Hindlimb muscle (tissue), 1 donor: ENCODE data around the gene PPME1. TPM values are rescaled to one million over a fixed set of nuclear protein-coding genes. Genes with fewer than 3 reads are reported as not detected.

Experiments used
- DNase-seq: peaks from one replicate; pipeline ENCODE4 v3.0.0-alpha.2; 2013
- polyA plus RNA-seq: library from polyadenylated mRNA; unstranded; fragments of 120-200 nt; gene quantifications from one replicate; pipeline ENCODE4 v1.2.1, GENCODE V29; 2013; ENCODE audit not compliant: insufficient read length

PPME1 gene
- polyA plus RNA-seq, 1 donor, result 48.4 TPM

GRCh38 chr11:74162681-74163467, 8.2 kb upstream of the PPME1 start:
- no peak for DNase-seq

GRCh38 chr11:74168838-74169237, 2.3 kb upstream of the PPME1 start:
- no peak for DNase-seq

- no peak for DNase-seq
Observed at GRCh38 chr11:74169738-74170458, 1.2 kb upstream of the PPME1 start.

GRCh38 chr11:74171630-74171968, 510 bp downstream of the PPME1 start:
- no peak for DNase-seq

- DNase-seq, result no peak
Observed at GRCh38 chr11:74171997-74172396, 908 bp downstream of the PPME1 start.

GRCh38 chr11:74175920-74176319, 4.8 kb downstream of the PPME1 start:
- no peak for DNase-seq

GRCh38 chr11:74179234-74180052, 8.4 kb downstream of the PPME1 start:
- DNase-seq, result no peak

- DNase-seq, result no peak
Observed at GRCh38 chr11:74182635-74183034, 11.5 kb downstream of the PPME1 start.

- DNase-seq, result no peak
Observed at GRCh38 chr11:74185285-74185684, 14.2 kb downstream of the PPME1 start.

GRCh38 chr11:74185695-74186094, 14.6 kb downstream of the PPME1 start:
- DNase-seq, result no peak

GRCh38 chr11:74195828-74196227, 24.7 kb downstream of the PPME1 start:
- DNase-seq, result no peak

GRCh38 chr11:74196781-74197486, 25.8 kb downstream of the PPME1 start:
- no peak for DNase-seq

- DNase-seq, result no peak
Observed at GRCh38 chr11:74203966-74204365, 32.9 kb downstream of the PPME1 start.

GRCh38 chr11:74204701-74205100, 33.6 kb downstream of the PPME1 start:
- no peak for DNase-seq

GRCh38 chr11:74205181-74205580, 34.1 kb downstream of the PPME1 start:
- DNase-seq, result no peak

- no peak for DNase-seq
Observed at GRCh38 chr11:74206746-74207145, 35.7 kb downstream of the PPME1 start.

GRCh38 chr11:74208507-74208906, 37.4 kb downstream of the PPME1 start:
- DNase-seq, result no peak

GRCh38 chr11:74212533-74212932, 41.4 kb downstream of the PPME1 start:
- no peak for DNase-seq

- DNase-seq, result no peak
Observed at GRCh38 chr11:74220376-74220775, 49.3 kb downstream of the PPME1 start.

- no peak for DNase-seq
Observed at GRCh38 chr11:74221816-74222215, 50.7 kb downstream of the PPME1 start.

- no peak for DNase-seq
Observed at GRCh38 chr11:74225565-74225964, 54.5 kb downstream of the PPME1 start.

GRCh38 chr11:74226907-74227306, 55.8 kb downstream of the PPME1 start:
- DNase-seq, result no peak
